GM12878 (cell line): ENCODE data around the gene TRPM5. TPM values are rescaled to one million over a fixed set of nuclear protein-coding genes. Genes with fewer than 3 reads are reported as not detected.

ENCODE experiments used
- ATAC-seq: fragments of 200-7000 bp; cut with Tn5 transposase; 3 replicates; pipeline ENCODE4 v1.9.1; 2020; ENCODE audit warnings: mild to moderate bottlenecking, moderate library complexity
- BruUV-seq: library from RNA; stranded (reverse); fragments of 400-500 nt; replicated peaks from 2 replicates; lab custom pipeline; 2021; lab: Mats Ljungman, UMichigan
- CTCF ChIA-PET: fragments of 300-600 bp; sonication (Branson Sonifier 250); formaldehyde crosslinking; extraction: SDS; loops from one replicate; lab custom pipeline; 2021; ENCODE audit warnings: inconsistent platforms; lab: Yijun Ruan, JAX
- POLR2A ChIA-PET: fragments of 350-600 bp; formaldehyde crosslinking; extraction: SDS; loops from one replicate; lab custom pipeline; 2021; ENCODE audit warnings: inconsistent platforms; lab: Charles Lee
- RAD21 ChIA-PET: fragments of 300-600 bp; sonication (Branson Sonifier 250); formaldehyde crosslinking; loops from one replicate; lab custom pipeline; 2023; ENCODE audit warnings: antibody characterized with exemption; ENCODE audit not compliant: unreplicated experiment; lab: Charles Lee
- SMC1A ChIA-PET: fragments of 300-600 bp; sonication (Branson Sonifier 250); formaldehyde crosslinking; loops from one replicate; lab custom pipeline; 2023; ENCODE audit not compliant: unreplicated experiment, uncharacterized antibody; lab: Charles Lee
- DNase-seq: peaks from one replicate; pipeline ENCODE4 v3.0.0-alpha.2; 2011; ENCODE audit warnings: low read depth, low spot score
- FAIRE-seq: peaks from 3 replicates; lab custom pipeline; 2011; peaks lifted over from hg19 to GRCh38; lab: Jason Lieb, UNC
- H2AFZ ChIP-seq: 2 replicates; pipeline ENCODE4 v1.6.0; 2011; ENCODE audit warnings: low read depth, low read length, control low read depth; ENCODE audit not compliant: control insufficient read depth
- H3K27ac ChIP-seq: 2 replicates; pipeline ENCODE4 v1.5.1; 2011; ENCODE audit warnings: control low read depth; ENCODE audit not compliant: control insufficient read depth, insufficient read depth
- H3K27me3 ChIP-seq, 2 experiments: replicated peaks in 1 of 2; 2 replicates each; pipeline versions ENCODE4 v1.6.0 to v1.6.1; 2011; ENCODE audit warnings: low read length in 1 of 2; ENCODE audit not compliant: control insufficient read depth in 2 of 2, insufficient read depth in 2 of 2
- H3K36me3 ChIP-seq, 2 experiments: 2 replicates each; pipeline ENCODE4 v1.5.1; 2011; ENCODE audit warnings: low read length in 1 of 2; ENCODE audit not compliant: control insufficient read depth in 2 of 2, insufficient read depth in 2 of 2
- H3K4me1 ChIP-seq: 2 replicates; pipeline ENCODE4 v1.6.1; 2011; ENCODE audit warnings: mild to moderate bottlenecking, low read length, moderate library complexity, mixed read lengths; ENCODE audit not compliant: control insufficient read depth, insufficient read depth
- H3K4me2 ChIP-seq: 2 replicates; pipeline ENCODE4 v1.6.0; 2011; ENCODE audit warnings: control low read depth; ENCODE audit not compliant: control insufficient read depth, insufficient read depth
- H3K4me3 ChIP-seq: fragments of 200-600 bp; sonication (generic); 2 replicates; pipeline ENCODE4 v1.5.1; 2016
- H3K79me2 ChIP-seq: 2 replicates; pipeline ENCODE4 v1.6.0; 2011; ENCODE audit warnings: low read length; ENCODE audit not compliant: control insufficient read depth, insufficient read depth
- H3K9ac ChIP-seq: 2 replicates; pipeline ENCODE4 v1.8.0; 2011; ENCODE audit warnings: low read length, control low read depth, mixed read lengths; ENCODE audit not compliant: control insufficient read depth, insufficient read depth
- H3K9me3 ChIP-seq: replicated peaks from 3 replicates; pipeline ENCODE4 v1.5.1; 2011; ENCODE audit warnings: mild to moderate bottlenecking, low read length; ENCODE audit not compliant: control insufficient read depth, insufficient read depth
- H4K20me1 ChIP-seq: 2 replicates; pipeline ENCODE4 v1.6.0; 2011; ENCODE audit not compliant: control insufficient read depth, insufficient read depth
- HDGF ChIP-seq: fragments of 450-650 bp; IDR thresholded peaks from 2 replicates; pipeline ENCODE4 v1.6.1; 2016; ENCODE audit warnings: antibody characterized with exemption
- STAT1 ChIP-seq: fragments of 450-650 bp; conservative IDR thresholded peaks from 2 replicates; pipeline ENCODE4 v1.6.1; 2014; ENCODE audit warnings: antibody characterized with exemption, mild to moderate bottlenecking
- WGBS: methylation state at CpG from one replicate; pipeline ENCODE4 v1.1.6; 2016; ENCODE audit warnings: low lambda C conversion rate; ENCODE audit not compliant: insufficient replicate concordance, insufficient coverage; ENCODE audit errors: missing lambda C conversion rate; 5-methylcytosine and 5-hydroxymethylcytosine counted together
- in situ Hi-C: fragments of 300-500 bp; cut with MboI; formaldehyde crosslinking; loops from 9 replicates; pipeline ENCODE4 v1.14.3; 2018; ENCODE audit warnings: mixed read lengths
- intact Hi-C: fragments of 100-400 bp; cut with micrococcal nuclease; formaldehyde crosslinking; loops from one replicate; pipeline ENCODE4 v1.14.2; 2022; ENCODE audit not compliant: unreplicated experiment
- polyA plus RNA-seq, 11 experiments: library from polyadenylated mRNA; depleted of rRNA in 4 of 11; unstranded in 6 of 11; stranded (reverse) in 5 of 11; fragments of >200 nt; fragmentation: Nextera tagmentation in 4 of 11; fragmentation: Illumina TruSeq in 1 of 11; extraction: Ambion mirVana in 4 of 11; extraction: Trizol in 1 of 11; gene quantifications; 1 replicate in 1 of 11; 2 replicates in 10 of 11; pipeline versions ENCODE4 v1.2.1 to v1.2.3, GENCODE V29; 2011 to 2016; ENCODE audit warnings: inconsistent platforms in 2 of 11, missing spikeins in 2 of 11, low read depth in 1 of 11
- total RNA-seq, 4 experiments: library from RNA; depleted of rRNA in 3 of 4; stranded (reverse); fragments of >200 nt in 3 of 4; fragmentation: Illumina TruSeq in 1 of 4; extraction: Trizol in 1 of 4; gene quantifications; 2 replicates each; pipeline versions ENCODE4 v1.2.1 to v1.2.3, GENCODE V29; 2013 to 2021
- TF ChIP-seq, protein P1 (sequence below): IDR thresholded peaks from 2 replicates; pipeline ENCODE4 v1.6.1; 2011; ENCODE audit warnings: borderline replicate concordance, low read depth, mild to moderate bottlenecking, moderate library complexity, mixed read lengths, low read length; ENCODE audit not compliant: insufficient read depth; ENCODE audit errors: extremely low read length

Gene TRPM5
- total and polyA plus RNA-seq, 10 of the 15 experiments (the other 5 are each of a cell fraction or from before 2014, with no cell fraction given) = not detected

DNA sequence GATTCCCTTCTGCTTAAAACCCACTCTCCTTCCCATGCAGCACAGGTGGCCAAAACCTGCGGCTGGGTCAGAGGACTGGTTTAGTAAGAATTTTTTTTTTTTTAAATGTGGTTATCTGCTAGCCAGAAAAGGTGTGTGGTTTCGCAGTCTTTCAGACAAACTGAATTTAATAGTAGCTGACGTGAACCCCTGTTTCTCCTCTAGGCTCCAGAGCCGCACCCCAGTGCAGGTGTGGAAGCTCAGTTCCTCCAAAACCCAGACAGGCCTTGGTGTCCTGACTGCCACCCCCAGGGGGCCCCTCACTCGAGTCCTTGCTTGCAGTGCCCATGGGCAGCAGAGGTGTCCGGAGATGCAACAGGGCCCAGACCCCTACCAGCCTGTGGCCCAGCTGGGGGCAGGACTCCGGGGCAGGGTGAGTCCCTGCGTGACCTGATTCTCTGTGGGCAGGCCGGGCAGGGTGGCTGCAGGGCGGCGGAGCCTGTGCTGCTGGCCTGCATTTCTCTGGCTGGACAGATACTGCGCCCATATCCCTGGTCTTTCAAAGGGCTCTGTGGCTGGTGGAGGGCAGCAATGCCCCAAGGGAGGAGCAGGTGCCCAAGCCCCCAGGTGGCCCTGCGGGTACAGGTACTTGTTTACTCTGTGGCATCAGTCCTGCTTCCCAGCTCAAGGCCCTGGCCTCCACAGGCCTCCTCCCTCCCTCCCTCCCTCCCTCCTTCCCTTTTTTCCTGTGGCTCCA lies 15.7 kb upstream of the TRPM5 start (continued):
- TF ChIP-seq STAT1 = no peak
- TF ChIP-seq, all 136 proteins: peak for 0

DNA sequence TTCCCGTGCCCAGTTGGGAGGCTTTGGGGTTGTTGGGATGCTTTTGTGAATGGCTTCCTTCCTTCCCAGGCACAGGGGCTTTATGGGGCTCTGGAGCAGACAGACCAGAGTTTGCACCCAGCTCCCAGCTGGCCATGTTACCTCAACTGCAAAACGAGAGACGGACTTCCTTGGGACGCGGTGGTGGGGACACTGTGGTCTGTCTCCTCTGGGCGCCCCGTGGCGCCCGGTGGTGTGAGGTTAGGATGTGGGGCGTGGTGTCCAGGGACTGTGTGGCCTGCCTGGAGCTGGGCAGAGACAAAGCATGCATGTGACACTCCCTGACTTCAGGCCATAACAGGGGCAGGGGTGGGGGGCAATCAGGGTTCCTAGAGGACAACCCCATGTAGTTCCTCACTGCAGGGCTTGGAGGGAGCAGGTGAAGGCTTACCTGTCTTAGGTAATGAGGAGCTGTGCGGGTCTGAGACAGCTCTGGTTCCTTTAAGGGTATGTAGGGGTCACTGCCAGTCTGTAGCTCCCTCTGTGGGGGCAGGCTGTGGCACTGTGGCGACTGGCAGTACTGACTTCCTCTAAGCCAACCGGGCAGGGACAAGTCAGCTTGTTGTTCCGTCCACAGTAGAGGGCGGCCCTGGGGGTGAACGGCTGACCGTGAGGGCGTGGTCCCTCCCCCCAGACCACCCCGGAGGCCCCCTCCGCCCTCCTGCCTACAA lies 14.9 kb upstream of the TRPM5 start:
- H3K79me2 ChIP-seq = no peaks in the 10 kb centered on the region
- H3K36me3 ChIP-seq = no peaks in the 10 kb centered on the region
- FAIRE-seq = no peak
- H3K27me3 ChIP-seq = no peaks in the 10 kb centered on the region; a peak in 1 of 4 replicates
- ChIA-PET CTCF (no interaction called here), SMC1A (no interaction called here), RAD21 (interaction anchor here (0.6 to 1.0 kb wide), 2 partner anchors 74 to 419 kb away, joined by 3 to 4 read pairs; no protein-coding TSS in a partner anchor), POLR2A (interaction anchor here (0.6 to 0.7 kb wide), 2 partner anchors 59 to 92 kb away, joined by 3 to 4 read pairs; partner anchors contain the start of gene TSSC4)
- no peaks in the 10 kb centered on the region for H3K9me3 ChIP-seq
- TF ChIP-seq, protein P1, sequence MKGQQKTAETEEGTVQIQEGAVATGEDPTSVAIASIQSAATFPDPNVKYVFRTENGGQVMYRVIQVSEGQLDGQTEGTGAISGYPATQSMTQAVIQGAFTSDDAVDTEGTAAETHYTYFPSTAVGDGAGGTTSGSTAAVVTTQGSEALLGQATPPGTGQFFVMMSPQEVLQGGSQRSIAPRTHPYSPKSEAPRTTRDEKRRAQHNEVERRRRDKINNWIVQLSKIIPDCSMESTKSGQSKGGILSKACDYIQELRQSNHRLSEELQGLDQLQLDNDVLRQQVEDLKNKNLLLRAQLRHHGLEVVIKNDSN = no peak
- TF ChIP-seq HDGF = no peak
- no peak overlapping the region for H2AFZ ChIP-seq
- H3K4me2 ChIP-seq = no peak overlapping the region
- H3K4me1 ChIP-seq = no peaks in the 10 kb centered on the region
- BruUV-seq = no TSS peak
- no peak overlapping the region for H3K4me3 ChIP-seq
- H3K9ac ChIP-seq = no peak overlapping the region
- no peak for DNase-seq
- no peak for ATAC-seq
- in situ Hi-C loops (no loop called here), intact Hi-C loops (no loop called here)
- no peaks in the 10 kb centered on the region for H4K20me1 ChIP-seq
- 24% methylated on average over 14 of the region's 20 CpGs for WGBS
- H3K27ac ChIP-seq = no peak overlapping the region
